NCI-H82 (cell line): ENCODE measurements around the gene CAMK2D.
A peak's percentile ranks its signal among the peaks of the same experiment; 100 is the strongest.
"Not testable (repeated sequence)": the region's sequence is repeated elsewhere in the genome, so short reads cannot be mapped to it uniquely, and the experiment has no call there.

ENCODE experiments used
- DNase-seq: peaks from one replicate; lab custom pipeline; 2025; lab: John Stamatoyannopoulos, UW

CAMK2D gene

DNA sequence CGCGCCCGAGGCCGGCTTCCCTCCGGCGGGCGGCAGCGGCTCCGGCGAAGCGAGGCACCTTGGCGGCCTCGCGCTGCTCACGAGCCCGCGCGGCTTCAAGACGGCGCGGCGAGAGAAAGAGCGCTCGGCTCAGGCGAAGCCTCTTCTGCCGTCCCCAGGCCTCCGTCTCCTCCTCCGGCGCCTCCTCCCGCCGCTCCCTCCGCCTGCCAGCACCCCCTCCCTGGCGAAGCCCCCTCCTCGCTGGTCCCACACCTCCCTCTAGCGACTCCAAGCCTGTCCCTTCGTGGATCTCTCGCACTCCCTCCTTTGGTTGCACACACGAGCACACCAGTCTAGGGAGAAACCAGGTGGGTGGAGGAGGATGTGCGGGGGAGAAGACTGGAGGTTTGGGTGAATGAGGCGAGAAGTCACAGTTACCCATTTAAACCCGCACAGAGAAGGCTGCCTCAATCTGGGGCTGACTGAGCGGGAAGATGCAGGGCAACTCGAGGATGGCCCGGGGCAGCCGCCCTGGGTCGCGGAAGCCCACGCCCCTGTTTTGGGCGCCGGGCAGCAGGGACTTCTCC is at the start of gene CAMK2D:
TSS of gene CAMK2D (minus strand) at position 119 of the 566 bp plus-strand sequence. CDS start 670 bp downstream, outside the sequence.
- peak; percentile 90 for DNase-seq

DNA sequence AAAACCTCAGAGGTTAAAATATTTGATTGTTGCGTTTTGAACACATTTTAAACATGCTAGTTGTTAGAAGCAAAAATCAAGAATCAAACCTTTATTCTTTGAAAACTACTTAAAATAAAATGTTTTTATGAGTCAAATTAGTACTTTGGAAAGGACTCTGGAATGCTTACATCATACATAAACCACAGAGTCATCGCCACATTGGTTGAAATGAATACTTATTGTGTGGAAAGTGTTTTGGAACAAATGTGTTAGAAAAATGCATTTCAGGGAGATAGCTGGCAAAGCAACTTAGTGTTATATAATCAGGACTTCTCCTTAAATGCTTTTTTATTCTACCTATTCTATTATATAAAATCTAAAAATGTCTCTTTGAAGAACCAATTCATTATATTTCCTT is 49.4 kb upstream of the CAMK2D start:
- DNase-seq = no peak

- no peak for DNase-seq
Measured at GRCh38 chr4:113809311-113809710, 47.8 kb upstream of the CAMK2D start.

DNA sequence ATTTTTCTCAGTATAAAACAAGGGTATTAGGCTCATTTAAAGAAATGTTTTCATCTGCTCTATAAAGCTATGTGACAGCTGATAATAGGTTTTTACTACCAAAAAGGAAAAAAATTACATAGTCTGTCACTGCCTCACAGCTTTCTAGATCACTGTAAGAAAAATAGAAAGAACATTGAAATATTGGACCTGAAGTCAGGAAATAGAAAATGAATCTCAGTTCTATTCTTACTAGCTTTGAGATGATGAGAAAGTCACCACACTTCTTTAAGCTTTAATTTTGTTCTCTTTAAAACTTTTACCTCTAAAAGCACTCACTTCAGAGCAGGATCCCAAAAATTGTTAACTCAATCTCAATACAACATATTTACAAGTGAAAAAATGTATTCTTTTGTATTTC is 45.3 kb upstream of the CAMK2D start:
- no peak for DNase-seq

- DNase-seq = no peak
Measured at GRCh38 chr4:113801882-113802281, 40.3 kb upstream of the CAMK2D start.

GRCh38 chr4:113796381-113796780 is 34.8 kb upstream of the CAMK2D start:
- not testable (repeated sequence) for DNase-seq

GRCh38 chr4:113790478-113790877 is 28.9 kb upstream of the CAMK2D start:
- DNase-seq = no peak

GRCh38 chr4:113788888-113789287 is 27.4 kb upstream of the CAMK2D start:
- DNase-seq = no peak

DNA sequence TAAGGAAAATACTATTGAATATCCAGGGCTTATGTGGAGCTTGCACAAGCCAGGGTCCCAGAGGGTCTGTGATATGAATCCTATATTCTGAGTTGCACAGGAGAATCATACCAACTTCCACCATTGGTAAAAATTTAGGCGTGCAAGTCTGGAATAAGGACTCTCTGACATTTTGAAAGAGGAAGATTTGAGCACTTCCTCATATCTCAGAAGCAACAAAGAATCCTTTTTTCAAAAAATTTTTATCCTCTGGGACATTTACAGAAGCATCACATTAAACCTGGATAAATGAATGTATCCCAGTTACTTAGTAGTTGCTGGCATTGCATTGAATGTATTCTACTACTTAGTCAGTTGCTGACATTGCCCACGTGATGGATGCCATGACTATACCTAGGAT is 24.2 kb upstream of the CAMK2D start:
- DNase-seq = no peak

- no peak for DNase-seq
Measured at GRCh38 chr4:113784497-113785250, 23.1 kb upstream of the CAMK2D start.

DNA sequence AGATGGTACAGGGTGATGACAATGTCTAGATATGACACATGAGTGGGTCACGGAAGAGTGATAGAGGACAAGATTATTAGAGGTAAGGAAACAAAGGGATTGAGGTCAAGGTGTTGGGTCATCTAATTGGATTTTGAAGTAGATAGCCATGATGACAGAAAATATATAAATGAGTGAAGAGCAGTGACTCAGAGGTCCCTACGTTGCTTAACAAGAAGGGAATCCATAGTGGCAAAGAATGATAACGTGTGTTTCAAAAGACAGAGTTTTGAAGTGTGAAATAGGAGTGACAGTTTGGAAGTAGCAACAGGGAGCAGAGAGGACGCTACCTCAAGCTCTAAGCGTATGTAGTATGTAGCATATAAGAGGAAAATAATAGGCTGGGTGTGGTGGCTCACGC is 22.2 kb upstream of the CAMK2D start:
- DNase-seq = no peak

DNA sequence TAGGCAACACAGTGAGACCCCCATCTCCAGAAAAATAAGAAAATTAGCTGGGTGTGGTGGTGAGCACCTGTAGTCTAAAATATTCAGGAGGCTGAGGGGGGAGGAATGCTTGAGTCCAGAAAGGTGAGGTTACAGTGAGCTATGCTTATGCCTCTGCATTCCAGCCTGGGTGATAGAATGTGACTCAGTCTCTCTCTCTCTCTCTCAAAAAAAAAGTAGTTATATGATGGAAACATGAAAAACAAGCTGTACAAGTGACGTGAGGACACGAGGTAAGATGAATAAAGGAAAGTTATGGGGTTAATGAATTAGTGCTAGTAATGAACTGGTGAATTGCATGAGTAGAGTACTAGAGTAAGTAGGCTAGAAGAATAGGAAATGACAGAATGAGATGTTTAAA is 21.8 kb upstream of the CAMK2D start:
- no peak for DNase-seq

GRCh38 chr4:113781439-113782040 is 20.0 kb upstream of the CAMK2D start:
- DNase-seq = peak; percentile 46

- DNase-seq = no peak
Measured at GRCh38 chr4:113776679-113777078, 15.1 kb upstream of the CAMK2D start.

DNA sequence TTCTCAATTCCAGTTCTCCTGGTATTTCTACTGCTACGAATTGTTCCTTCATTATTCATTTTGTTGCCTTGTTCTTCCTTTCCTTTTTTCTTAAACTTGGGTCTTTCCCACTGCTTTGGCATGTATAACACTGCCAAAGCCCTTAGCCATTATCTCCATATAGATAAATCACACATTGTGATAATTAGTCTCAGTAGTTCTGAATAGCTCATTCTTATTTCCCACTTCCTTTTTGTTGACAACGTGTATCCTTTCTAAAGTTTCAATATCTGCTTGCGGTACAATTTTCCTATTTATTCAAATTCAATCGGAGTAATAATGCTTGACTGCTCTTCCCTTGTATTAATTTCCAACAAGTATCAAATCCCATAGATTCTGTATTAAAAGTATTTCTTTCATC is 14.5 kb upstream of the CAMK2D start:
- DNase-seq = no peak

DNA sequence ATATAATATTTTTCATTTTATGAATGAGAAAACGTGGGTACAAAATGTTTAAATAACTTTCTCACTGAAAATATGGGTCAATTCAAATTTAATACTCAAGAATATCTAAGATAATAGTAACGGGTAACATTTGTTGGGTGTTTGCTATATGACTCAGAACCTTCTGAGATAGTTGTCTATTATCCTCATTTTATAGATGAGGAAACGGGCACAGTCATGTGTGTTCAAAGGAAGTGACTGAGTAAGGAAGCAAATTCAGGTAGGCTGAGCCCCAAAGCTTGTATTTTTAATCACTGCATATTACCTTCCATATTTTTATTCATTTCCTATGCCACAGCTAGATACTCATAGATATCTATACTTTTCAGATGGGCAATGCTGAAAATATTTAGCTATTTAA is 12.2 kb upstream of the CAMK2D start:
- DNase-seq = no peak

- DNase-seq = no peak
Measured at GRCh38 chr4:113773014-113773413, 11.5 kb upstream of the CAMK2D start.

DNA sequence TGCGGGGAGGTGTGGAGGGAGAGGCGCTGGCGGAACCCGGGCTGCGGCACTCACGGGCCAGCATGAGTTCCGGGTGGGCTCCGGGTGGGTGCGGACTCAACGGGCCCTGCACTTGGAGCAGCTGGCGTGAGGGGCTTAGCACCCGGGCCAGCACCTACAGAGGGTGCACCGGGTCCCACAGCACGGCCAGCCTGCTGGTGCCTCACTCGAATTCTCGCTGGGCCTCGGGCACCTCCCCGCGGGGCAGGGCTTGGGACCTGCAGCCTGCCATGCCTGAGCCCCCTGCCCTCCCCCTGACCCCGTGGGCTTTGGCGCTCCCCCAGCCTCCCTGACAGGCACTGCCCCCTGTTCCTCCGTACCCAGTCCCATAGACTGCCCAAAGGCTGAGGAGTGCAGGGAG is 10.8 kb upstream of the CAMK2D start:
- no peak for DNase-seq

DNA sequence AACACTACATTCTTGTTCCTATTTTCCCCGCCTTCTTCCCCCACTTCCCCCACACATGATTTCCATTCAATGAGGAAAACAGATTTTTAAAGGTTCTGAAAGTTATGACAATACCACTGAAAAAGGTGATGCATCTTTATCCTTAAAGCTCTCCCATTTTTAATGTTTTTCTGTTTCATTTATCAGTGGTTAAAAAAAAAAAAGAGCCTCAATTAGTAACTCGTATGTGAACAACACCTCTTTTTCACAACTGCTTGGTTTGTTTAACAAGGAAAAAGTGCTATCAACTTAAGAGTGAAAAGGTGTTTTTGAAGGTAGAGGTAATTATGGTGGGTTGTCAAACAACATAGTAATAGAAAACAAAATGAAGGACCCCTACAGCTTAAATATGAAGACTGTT is 8.2 kb upstream of the CAMK2D start:
- DNase-seq = no peak

DNA sequence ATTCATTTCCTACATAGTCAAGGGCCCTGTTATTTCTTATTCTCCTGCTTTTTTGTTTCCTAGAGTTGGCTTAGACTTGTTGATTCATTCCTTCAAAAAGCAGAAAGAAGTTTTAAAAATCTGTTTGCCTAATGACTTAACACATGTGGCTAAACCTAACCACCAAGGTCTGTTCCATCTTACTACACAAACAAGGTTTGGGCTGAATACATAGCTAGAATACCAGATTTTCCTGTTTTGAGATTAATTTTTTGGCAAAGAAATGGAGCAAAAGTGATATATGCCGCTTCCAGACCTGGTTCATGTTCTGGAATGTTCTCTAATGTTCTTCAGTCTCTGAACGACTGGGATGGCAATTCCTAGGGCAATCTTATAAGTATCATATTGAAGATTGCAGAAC is 7.4 kb upstream of the CAMK2D start:
- DNase-seq = no peak

- no peak for DNase-seq
Measured at GRCh38 chr4:113766882-113767281, 5.3 kb upstream of the CAMK2D start.

- DNase-seq = no peak
Measured at GRCh38 chr4:113764720-113765264, 3.3 kb upstream of the CAMK2D start.

DNA sequence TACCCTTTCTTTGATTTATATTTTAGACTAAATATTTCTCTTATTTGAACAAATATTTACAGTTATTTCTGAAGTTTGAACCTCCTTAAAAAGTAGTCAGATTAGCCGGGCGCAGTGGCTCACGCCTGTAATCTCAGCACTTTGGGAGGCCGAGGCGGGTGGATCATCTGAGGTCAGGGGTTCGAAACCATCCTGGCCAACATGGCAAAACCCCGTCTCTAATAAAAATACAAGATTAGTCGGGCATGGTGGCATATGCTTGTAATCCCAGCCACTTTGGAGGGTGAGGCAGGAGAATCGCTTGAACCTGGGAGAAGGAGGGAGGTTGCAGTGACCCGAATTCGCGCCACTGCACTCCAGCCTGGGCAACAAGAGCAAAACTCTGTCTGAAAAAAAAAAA is 2.4 kb upstream of the CAMK2D start:
- DNase-seq = not testable (repeated sequence)

DNA sequence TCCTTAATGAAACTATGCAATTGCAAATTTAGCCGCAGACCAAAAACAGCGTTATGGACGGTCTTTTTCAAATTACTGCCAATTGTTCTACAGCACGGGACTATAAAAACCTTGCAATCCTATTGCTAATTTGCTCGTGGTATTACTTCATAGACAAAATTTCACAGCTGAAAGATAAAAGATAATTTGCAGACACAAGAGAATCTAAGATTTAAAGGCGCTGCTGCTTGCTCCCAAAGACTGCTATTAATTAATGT is 1.4 kb upstream of the CAMK2D start:
- peak; percentile 26 for DNase-seq
